NOMO-1 treated with dmso at 0.1 percent for 144 hours (cell line): ENCODE data around the gene ZNF627.
"Not testable (repeated sequence)": the region's sequence is repeated elsewhere in the genome, so short reads cannot be mapped to it uniquely, and the experiment has no call there.

Experiments
- DNase-seq: peaks from one replicate; lab custom pipeline; 2025; ENCODE audit not compliant: unreplicated experiment; lab: John Stamatoyannopoulos, UW

The ZNF627 gene

GRCh38 chr19:11573763-11574162 lies 23.5 kb upstream of the ZNF627 start:
- DNase-seq, result not testable (repeated sequence)

- DNase-seq, result no peak
Observed at GRCh38 chr19:11574689-11575088, 22.6 kb upstream of the ZNF627 start.

GRCh38 chr19:11576227-11576626 lies 21.1 kb upstream of the ZNF627 start:
- no peak for DNase-seq

GRCh38 chr19:11577451-11578257 lies 19.6 kb upstream of the ZNF627 start, which contains the start of gene ACP5:
TSS of gene ACP5 (minus strand) at chr19:11577645. CDS start at chr19:11577317, 328 bp downstream.
- no peak for DNase-seq

- DNase-seq, result no peak
Observed at GRCh38 chr19:11578258-11579142, 18.8 kb upstream of the ZNF627 start.

GRCh38 chr19:11580116-11580515 lies 17.2 kb upstream of the ZNF627 start:
- DNase-seq, result no peak

GRCh38 chr19:11581740-11582139 lies 15.5 kb upstream of the ZNF627 start:
- DNase-seq, result no peak

GRCh38 chr19:11586331-11586730 lies 11.0 kb upstream of the ZNF627 start:
- DNase-seq, result no peak

- peak; percentile 70 for DNase-seq
Observed at GRCh38 chr19:11587302-11587974, 9.8 kb upstream of the ZNF627 start.

- DNase-seq, result no peak
Observed at GRCh38 chr19:11587975-11588631, 9.2 kb upstream of the ZNF627 start.

- no peak for DNase-seq
Observed at GRCh38 chr19:11594084-11594483, 3.2 kb upstream of the ZNF627 start.

GRCh38 chr19:11596156-11596555 lies 1.1 kb upstream of the ZNF627 start:
- no peak for DNase-seq

- no peak for DNase-seq
Observed at GRCh38 chr19:11598103-11598483, 810 bp downstream of the ZNF627 start.

- no peak for DNase-seq
Observed at GRCh38 chr19:11598746-11599145, 1.5 kb downstream of the ZNF627 start.

- DNase-seq, result not testable (repeated sequence)
Observed at GRCh38 chr19:11599704-11600103, 2.4 kb downstream of the ZNF627 start.

- DNase-seq, result no peak
Observed at GRCh38 chr19:11606484-11606883, 9.2 kb downstream of the ZNF627 start.

- DNase-seq, result no peak
Observed at GRCh38 chr19:11611730-11612129, 14.4 kb downstream of the ZNF627 start.

GRCh38 chr19:11612816-11613511 lies 15.7 kb downstream of the ZNF627 start:
- DNase-seq, result no peak

GRCh38 chr19:11617180-11618062 lies 20.1 kb downstream of the ZNF627 start:
- DNase-seq, result no peak
